GM20431 (cell line): ENCODE measurements around the gene FAAP20.

Source experiments
- in situ Hi-C: fragments of 300-500 bp; cut with MseI, MboI; formaldehyde crosslinking; loops from one replicate; pipeline ENCODE4 v1.15.0; 2020; ENCODE audit warnings: low sequenced_read_pairs; ENCODE audit not compliant: unreplicated experiment

Gene FAAP20

DNA sequence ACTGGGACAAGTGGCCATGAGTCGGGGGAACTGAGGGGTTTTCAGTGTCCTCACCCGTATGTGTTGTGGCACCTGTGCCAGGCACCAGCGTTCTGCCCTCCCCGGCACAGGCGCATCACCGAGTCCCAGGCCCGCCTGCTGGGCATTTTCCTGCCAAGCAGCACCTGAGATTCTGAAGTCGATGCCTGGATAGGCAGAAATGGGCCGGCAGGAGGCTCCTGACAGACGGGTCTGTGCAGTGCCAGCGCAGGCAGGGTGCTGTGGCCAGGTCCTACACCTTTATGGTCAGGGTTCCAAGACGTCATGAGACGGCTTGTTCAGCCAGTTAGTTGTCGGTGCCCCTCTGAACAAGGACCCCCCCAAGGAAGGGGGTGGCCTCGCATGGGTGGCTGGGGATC is 10.6 kb downstream of the FAAP20 start:
- in situ Hi-C loops = loop anchor here (25.0 kb wide), 1 partner anchor 353 kb away; the partner anchor contains the start of genes HES5 and PANK4

GRCh38 chr1:2182376-2182775 is 12.2 kb downstream of the FAAP20 start:
- in situ Hi-C loops = loop anchor here (25.0 kb wide), 1 partner anchor 355 kb away; the partner anchor contains the start of genes HES5 and PANK4

GRCh38 chr1:2181752-2182151 is 12.8 kb downstream of the FAAP20 start:
- in situ Hi-C loops = loop anchor here (25.0 kb wide), 1 partner anchor 356 kb away; the partner anchor contains the start of genes HES5 and PANK4

GRCh38 chr1:2181271-2181670 is 13.3 kb downstream of the FAAP20 start:
- in situ Hi-C loops = loop anchor here (25.0 kb wide), 1 partner anchor 356 kb away; the partner anchor contains the start of genes HES5 and PANK4

- in situ Hi-C loops = loop anchor here (25.0 kb wide), 1 partner anchor 357 kb away; the partner anchor contains the start of genes HES5 and PANK4
These were observed 14.0 kb downstream of the FAAP20 start for GRCh38 chr1:2180297-2181245.

- in situ Hi-C loops = loop anchor here (25.0 kb wide), 1 partner anchor 358 kb away; the partner anchor contains the start of genes HES5 and PANK4
These were observed 15.1 kb downstream of the FAAP20 start for GRCh38 chr1:2179283-2180013.

GRCh38 chr1:2178875-2179274 is 15.7 kb downstream of the FAAP20 start:
- in situ Hi-C loops = loop anchor here (25.0 kb wide), 1 partner anchor 358 kb away; the partner anchor contains the start of genes HES5 and PANK4

GRCh38 chr1:2177946-2178538 is 16.5 kb downstream of the FAAP20 start:
- in situ Hi-C loops = loop anchor here (25.0 kb wide), 1 partner anchor 359 kb away; the partner anchor contains the start of genes HES5 and PANK4

DNA sequence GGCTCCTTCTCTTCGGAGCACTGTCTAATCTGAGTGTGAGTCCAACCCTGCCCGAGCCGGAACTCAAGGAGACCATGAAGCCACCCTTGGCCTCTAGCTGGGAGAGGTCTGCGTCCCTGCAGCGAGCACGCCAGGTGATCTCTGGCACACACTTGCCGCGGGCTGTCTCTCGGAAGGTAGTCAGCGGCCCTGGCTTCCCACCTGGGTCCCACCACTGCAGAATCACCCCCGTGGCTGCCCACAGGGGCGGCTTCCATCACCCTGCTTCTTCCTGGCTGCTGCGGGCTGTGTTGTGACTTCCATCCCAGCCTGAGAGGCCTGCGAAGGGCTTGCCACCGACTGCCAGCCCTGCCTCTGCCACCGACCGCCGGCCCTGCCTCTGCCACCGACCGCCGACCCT is 17.0 kb downstream of the FAAP20 start:
- in situ Hi-C loops = loop anchor here (25.0 kb wide), 1 partner anchor 360 kb away; the partner anchor contains the start of genes HES5 and PANK4

DNA sequence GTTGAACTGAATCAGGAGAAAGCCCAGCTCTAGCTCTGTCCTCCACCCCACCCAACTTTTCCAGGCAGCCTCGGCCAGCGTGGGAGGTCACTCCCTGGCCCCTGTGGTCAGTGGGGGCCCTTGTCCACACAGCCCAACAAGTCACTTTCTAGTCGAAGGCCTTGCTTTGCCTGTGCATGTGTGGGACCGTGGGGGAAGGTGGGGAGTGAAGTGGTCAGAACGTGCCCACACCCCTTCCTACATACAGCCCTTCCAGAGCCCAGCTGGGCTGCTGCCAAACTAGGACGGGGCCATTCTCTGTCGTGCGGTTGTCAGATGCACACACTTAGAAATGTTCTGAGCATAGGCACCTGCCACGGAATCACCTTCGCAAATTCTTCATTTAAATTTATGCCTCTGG is 18.0 kb downstream of the FAAP20 start:
- in situ Hi-C loops = loop anchor here (25.0 kb wide), 1 partner anchor 361 kb away; the partner anchor contains the start of genes HES5 and PANK4

GRCh38 chr1:2175681-2176454 is 18.7 kb downstream of the FAAP20 start:
- in situ Hi-C loops = loop anchor here (25.0 kb wide), 1 partner anchor 361 kb away; the partner anchor contains the start of genes HES5 and PANK4

- in situ Hi-C loops = loop anchor here (25.0 kb wide), 1 partner anchor 362 kb away; the partner anchor contains the start of genes HES5 and PANK4
These were observed 19.5 kb downstream of the FAAP20 start for GRCh38 chr1:2175055-2175414.

GRCh38 chr1:2174348-2175054 is 20.1 kb downstream of the FAAP20 start:
- in situ Hi-C loops = loop anchor here (25.0 kb wide), 1 partner anchor 363 kb away; the partner anchor contains the start of genes HES5 and PANK4

DNA sequence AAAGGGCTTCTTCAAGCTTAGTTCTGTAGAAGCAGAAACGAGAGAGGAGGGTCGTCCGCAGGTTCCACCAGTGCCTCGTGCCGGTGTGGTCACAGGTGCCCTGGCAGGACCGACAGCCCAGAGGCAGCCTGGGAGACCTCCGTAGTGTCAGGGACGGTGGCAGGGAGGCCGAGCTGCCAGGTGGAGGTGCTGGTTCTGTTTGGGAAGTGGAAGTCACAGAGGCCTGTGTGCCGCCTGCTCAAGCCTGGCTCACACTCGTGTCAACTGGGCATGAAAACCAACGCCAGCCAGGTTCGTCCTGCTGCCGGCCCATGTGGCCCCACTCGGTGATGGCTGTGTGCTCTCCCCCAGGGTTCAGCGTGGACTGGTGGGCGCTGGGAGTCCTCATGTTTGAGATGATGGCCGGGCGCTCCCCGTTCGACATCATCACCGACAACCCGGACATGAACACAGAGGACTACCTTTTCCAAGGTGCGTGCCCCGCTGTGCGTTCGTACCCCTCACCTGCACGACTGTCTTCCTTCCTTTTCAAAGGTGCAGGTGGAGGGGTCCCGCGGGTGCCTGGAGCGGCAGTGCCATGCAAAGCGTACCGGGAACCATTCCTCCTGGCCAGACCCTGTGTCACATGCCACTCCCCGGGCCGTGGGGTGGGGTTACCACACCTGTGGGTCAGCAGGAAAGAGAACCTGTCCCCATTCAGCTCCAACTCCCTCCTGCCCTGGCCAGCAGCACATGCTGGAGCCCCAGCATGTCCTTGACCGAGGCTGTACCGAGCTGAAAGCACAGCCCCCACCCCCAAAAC is 20.8 kb downstream of the FAAP20 start:
- in situ Hi-C loops = no loop called here

- in situ Hi-C loops = no loop called here
These were observed 21.9 kb downstream of the FAAP20 start for GRCh38 chr1:2172551-2173146.

GRCh38 chr1:2172012-2172411 is 22.6 kb downstream of the FAAP20 start:
- in situ Hi-C loops = no loop called here

DNA sequence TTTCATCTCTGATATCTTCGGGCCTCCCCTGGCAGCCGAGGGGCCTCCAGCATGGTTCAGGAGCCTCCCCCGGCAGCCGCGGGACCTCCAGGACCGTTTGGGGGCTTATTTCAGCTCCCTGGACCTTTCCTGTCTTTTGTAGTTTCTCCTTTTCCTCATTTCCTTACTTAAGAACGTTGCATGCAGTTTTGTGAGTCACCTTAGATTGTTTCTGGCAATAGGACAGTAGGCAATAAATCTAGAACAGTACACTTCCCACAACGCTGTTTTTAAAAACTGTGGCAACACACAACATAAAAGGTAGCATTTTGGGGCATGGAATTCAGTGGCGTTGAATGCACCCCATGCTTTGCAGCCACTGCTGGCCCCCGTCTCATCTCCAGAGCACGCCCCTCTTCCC is 24.4 kb downstream of the FAAP20 start:
- in situ Hi-C loops = no loop called here
